NCI-H510A treated with DMSO at 0.1 percent for 48 hours (cell line): ENCODE measurements around the gene AKT3.

Experiments
- DNase-seq: peaks from one replicate; lab custom pipeline; 2025; lab: John Stamatoyannopoulos, UW

The AKT3 gene

DNA sequence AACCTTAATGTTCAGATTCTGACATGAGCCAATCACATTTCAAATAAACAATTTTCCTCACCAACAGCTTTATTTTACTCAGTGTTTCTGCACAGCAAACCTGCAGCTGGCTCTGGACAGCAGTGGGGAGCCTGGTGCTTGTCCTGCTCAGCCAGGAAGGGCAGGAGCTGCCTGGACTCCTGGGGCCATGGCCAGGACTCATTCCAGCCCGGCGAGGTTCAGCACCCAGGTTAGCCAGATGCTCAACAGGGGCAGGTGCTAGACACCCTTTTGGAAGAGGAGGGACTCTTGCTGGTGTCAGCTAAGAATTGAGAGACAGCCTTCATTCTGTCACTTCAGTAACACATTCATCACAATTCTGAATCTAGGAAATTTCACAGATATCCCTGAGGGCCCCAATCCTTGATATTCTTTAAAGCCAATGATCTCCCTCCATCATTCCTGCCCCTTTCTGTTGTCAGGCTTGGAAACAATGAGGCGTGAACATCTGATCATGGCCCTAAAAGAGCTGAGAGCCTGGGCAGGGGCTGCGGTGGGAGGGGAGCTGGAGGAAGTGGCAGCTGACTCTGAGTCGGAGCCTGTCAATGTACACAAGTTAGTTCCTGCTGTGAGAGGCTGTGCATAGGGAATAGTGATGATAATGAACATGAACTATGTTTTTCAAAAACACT, 342.9 kb downstream of the AKT3 start:
- no peak for DNase-seq

- no peak for DNase-seq
Measured at GRCh38 chr1:243505986-243506689, 343.9 kb downstream of the AKT3 start.

GRCh38 chr1:243503155-243503554, 346.9 kb downstream of the AKT3 start:
- DNase-seq: no peak

GRCh38 chr1:243501002-243501401, 349.0 kb downstream of the AKT3 start:
- no peak for DNase-seq

GRCh38 chr1:243500512-243500911, 349.5 kb downstream of the AKT3 start:
- no peak for DNase-seq

GRCh38 chr1:243499711-243500110, 350.3 kb downstream of the AKT3 start:
- no peak for DNase-seq

DNA sequence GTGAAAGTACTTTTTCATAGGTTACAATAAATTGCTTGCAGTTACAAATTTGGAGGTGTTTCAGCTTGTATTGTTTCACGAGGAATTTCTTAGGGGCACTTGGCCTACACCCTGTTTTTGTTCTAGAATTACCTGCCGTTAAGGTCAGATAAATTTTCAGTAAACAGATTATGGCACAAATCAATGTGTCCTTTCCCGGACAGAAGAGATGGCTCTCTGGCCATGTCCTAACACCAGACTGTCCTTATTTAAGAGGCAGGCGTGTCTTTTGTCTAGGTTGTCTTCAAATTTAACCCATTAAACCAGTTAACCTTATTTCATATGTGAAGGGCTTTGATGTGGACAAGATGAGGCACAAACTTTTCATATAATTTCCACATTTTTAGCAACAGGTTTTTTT, 350.8 kb downstream of the AKT3 start:
- DNase-seq: no peak

DNA sequence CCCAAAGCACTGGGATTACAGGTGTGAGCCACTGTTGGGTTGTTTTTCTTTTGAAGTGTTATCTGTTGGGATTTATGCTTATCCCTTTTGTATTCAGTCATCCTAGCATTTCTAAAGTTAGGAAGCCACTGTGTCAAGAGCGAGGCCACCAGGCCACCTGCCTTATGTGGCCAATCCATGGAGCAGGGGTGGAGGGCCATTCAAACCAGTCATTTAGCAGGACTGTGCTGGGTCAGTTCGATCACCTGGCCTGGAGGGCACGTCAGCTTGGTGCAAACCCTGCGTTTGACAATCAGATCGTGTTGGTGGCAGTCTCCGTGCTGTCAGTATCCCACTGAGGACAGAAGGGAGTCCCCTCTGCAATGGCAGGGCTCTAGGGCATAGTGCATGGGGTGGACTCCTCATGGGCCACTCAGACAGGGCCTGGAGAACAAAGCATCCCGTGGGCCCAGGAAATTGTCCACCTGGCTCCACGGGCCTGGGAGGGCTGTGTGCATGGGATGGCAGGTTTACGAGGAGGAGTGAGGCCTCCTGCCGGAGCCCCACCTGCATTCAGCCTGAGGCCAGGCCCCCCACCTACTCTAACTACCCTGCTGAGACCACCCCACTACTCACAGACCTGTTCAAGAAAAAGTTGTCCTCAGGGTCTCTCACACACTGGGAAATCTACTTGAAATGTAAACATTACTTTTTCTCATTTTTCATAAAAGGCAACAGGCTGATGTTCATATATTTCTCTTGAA, 351.9 kb downstream of the AKT3 start:
- no peak for DNase-seq

- no peak for DNase-seq
Measured at GRCh38 chr1:243496806-243497205, 353.2 kb downstream of the AKT3 start.

GRCh38 chr1:243496187-243496646, 353.8 kb downstream of the AKT3 start:
- no peak for DNase-seq

GRCh38 chr1:243495442-243496186, 354.4 kb downstream of the AKT3 start:
- DNase-seq: no peak

GRCh38 chr1:243494741-243495431, 355.2 kb downstream of the AKT3 start:
- DNase-seq: no peak

DNA sequence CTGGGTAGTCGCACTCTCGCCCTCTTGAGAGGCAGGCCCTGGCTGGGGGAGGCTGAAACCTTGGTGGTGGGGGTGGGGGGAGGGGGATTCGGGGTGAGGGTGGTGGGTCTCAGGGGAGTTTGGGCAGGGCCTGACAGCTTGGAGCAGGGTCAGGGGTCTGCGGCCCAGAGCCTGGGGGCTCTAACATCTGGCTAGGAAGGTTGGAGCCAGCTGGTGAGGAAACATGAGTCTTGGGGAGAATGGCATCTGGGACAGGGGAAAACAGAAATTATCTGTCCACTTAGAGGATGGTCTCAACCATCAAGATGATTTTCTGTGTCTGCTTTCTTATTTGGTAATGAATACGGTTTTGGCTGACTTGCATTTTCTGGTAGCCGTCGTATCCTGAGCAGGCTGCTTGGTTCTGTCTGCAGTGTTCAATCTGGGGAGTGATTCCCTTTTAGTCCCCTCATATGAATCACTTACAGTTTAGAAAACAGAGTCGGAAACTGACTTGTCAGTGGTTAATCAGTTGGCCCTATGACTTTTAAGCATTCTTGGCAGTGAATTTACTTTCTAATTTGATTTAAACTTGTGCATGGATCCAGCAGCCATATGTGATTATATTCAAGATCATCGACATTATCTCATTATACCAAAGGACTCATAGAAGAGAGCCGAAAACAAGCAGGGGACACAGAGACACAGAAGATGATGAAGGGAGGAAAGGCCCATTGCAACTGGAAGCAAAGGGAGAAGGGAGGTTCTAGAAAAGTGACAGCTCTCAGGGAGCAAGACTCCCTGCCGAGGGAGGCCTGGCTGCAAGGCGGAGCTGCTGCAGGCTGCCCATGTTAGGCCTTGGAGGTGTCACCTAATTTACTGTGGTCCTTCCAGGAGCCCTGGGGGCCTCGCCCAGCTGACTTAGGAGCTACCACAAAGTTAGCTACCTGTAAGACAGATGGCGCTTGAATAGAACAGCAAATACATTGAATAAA, 356.6 kb downstream of the AKT3 start:
- no peak for DNase-seq

DNA sequence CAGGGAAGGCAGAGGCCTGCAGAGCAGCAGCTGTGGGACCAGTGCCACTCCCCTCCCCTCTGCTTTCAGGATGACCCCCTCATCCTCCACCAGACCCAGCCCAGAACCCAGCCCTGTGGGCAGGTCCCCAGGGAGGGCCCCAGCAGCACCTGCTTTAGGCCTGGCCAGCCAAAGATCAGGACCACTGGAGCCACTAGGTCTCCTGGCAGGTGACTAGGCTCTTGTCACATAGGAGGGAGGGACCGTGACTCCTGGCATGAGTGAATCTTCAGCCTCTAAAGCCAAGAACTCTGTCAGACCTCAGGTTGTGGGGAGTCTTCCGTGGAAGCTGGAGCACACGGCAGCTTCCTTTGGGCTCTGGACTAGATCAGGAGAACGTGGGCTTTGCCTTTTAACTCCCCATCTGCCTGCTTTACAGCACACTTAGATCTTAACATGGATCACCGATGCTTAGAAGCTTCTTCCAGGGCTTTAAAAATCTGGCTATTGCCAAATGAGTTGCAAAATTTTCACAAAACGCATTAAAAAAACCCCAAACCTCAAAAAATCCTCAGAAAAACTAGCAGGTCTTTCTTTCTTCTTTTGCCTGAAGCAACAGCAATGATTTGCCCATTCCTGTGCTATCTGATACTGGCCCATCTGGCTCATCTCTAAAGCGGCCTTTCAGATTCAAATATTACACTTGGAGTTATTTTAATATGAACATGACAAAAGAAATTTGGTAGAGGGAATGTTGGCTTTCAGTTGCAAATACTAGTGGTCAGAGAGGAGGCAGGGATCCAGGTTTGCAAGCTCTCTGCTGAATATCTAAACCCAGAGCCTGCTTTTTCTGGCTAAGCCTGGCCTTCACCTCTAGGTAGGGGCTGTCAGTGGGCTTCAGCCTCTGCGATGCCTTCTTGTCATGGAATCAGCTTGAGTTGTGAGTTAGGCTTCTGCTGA, 359.0 kb downstream of the AKT3 start:
- DNase-seq: no peak

DNA sequence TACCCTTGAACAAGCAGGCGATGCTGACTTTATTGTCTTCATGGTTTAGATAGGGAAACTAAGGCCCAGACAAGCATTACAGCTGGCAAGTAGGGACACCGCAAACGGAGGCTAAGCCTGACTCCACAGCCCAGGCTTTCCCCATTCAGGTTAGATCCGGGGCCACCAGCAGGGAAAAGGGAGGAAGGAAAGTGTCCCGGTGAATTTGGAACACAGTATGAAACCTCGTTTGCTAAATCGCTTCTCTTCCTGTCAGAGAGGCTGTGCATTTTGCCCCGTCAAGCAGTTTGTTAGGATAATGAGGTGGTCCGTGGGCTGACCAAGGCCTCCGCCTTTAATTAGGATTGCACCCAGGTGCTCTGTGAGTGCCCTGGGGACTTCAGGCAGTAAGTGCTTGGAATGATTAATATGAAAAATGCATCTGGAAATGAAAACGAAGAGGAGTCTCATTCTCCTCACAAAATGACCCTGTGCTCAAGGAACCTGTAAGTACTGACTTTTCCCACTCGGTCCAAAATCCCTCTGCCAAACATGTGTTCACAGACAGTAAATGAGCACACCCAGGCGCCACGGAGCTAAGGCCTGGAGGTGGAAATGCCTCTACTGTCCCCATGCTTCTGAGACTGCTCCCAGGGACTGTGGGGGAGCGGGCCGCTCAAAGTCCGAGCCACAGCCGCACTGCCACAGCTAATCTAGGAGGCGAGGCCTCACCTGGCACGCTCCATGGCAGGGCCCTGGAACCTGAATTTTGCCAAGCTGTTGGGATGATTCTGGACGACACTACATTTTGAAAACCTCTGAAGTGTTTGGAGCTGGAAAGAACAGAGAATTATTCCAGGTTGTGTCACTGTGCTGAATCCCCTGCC, 360.1 kb downstream of the AKT3 start:
- no peak for DNase-seq

DNA sequence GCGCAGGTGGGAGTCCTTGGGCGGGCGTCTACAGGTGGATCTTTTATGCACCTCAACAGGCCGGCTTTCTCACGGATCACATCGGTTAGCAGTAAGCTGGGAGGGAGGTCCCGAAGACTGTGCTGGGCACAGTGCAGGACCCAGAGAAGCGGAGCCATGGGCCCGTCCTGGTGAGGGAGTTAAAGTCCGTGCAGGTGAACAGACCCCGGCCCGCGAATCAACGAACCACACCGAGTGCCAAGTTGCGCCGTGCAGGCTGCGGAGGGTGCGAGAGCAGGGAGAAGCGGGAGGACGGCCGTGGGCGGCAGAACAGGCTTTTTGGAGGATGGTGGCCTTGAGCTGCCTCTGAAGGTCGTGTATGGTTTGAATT, 360.9 kb downstream of the AKT3 start:
- no peak for DNase-seq

GRCh38 chr1:243488459-243489157, 361.4 kb downstream of the AKT3 start:
- DNase-seq: no peak
